GM18502 (cell line): Measurements from ENCODE around the gene RGL1.
A peak's percentile ranks its signal among the peaks of the same experiment; 100 is the strongest.
"Not testable (repeated sequence)": the region's sequence is repeated elsewhere in the genome, so short reads cannot be mapped to it uniquely, and the experiment has no call there.

Source experiments
- ATAC-seq: cut with Tn5 transposase; IDR thresholded peaks from one replicate; pipeline ENCODE4 v1.9.1; 2021; ENCODE audit warnings: mild to moderate bottlenecking; ENCODE audit not compliant: unreplicated experiment, poor library complexity

RGL1 gene

GRCh38 chr1:183804916-183805841 is at the start of gene RGL1:
TSS of gene RGL1 (plus strand) at chr1:183805120. CDS start at chr1:183805298, 178 bp downstream.
- ATAC-seq = peak; percentile 69

DNA sequence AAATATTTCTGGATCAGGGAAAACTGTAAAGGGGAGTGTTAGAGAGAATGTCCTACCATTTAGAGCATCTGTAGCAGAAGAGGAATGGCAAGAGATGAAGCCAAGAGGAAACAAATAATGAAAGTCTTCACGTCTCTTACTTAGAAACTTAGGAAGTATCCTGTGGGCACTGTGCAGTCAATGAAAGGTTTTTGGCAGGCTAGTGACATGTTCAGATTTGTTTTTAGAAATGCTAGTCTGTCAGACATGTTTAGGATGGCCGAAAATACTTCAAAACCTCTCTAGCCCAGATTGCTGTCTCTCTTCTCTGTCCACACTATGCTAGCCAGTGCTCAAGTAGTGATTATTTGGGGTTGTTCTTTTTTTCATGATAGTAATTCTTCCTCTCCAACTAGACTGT is 48.6 kb upstream of the RGL1 start:
- no peak for ATAC-seq

DNA sequence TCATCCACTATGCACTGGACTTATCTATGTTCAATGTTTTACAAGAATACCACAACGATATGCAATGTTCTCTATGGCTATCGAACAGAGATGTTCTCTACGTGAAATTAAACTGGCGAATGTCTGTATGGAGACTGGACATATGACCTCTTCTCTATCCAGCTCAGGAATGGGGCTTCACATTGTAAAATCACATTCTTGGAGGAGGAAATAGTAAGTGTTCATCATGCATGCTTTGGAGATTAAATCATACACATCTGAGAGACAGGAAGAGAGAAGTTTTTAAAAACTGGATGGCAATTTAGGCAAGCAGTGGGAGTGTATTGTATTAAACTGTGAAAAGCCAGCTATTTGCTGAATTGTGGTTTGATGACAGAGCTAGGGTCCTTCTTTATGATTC is 47.9 kb upstream of the RGL1 start:
- no peak for ATAC-seq

GRCh38 chr1:183758913-183759312 is 46.0 kb upstream of the RGL1 start:
- ATAC-seq = no peak

DNA sequence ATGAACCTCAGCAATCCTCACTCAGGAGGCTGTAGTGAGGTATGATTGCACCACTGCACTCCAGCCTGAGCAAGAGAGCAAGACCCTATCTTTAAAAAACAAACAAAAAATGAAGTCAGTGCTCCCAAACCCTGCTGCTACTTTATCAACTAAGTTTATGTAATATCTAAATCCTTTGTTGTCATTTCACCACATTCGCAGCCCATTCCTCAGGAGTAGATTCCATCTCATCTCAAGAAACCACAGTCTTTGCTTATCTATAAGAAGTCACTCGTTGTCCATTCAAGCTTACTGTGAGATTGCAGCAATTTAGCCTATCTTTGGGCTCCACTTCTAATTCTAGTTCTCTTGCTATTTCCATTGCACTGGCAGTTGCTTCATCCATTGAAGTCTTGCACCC is 44.3 kb upstream of the RGL1 start:
- ATAC-seq = no peak

DNA sequence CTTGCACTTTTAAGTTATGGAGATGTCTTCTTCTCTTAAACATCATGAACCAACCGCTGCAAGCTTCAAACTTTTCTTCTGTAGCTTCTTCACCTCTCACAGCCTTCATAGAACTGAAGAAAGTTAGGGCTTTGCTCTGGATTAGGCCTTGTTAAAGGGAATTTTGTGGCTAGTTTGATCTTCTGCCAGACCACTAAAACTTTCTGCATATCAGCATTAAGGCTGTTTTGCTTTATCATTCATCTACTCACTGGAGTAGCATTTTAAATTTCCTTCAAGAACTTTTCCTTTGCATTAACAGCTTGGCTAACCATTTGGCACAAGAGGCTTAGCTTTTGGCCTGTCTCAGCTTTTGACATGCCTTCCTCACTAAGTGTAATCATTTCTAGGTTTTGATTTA is 43.0 kb upstream of the RGL1 start:
- ATAC-seq = no peak

DNA sequence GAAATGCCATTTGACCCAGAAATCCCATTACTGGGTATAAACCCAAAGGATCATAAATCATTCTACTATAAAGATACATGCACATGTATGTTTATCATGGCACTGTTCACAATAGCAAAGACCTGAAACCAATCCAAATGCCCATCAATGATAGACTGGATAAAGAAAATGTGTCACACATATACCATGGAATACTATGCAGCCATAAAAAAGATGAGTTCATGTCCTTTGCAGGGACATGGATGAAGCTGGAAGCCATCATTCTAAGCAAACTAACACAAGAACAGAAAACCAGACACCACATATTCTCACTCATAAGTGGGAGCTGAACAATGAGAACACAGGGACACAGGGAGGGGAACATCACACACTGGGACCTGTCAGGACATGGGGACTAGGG is 42.1 kb upstream of the RGL1 start:
- ATAC-seq = not testable (repeated sequence)

DNA sequence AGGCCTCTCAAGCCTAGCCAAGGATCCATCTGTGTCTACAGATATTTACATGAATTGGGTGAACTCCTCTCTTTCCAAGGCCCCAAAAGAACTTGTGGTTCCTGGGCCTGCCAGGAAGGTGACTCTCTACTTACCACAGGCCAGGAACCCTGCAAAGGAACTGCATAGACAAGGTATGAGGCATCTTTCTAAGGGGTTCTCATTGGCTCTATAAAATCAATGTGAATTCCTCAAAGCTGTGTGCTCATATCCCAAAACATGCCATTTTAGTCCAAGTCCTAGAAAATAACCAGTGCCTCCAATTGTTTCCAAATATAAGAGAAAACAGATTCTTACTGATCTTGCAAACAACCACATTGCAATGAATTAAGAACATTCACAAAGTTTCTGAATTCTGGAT is 39.9 kb upstream of the RGL1 start:
- no peak for ATAC-seq

GRCh38 chr1:183769956-183770815 is 34.7 kb upstream of the RGL1 start:
- no peak for ATAC-seq

- no peak for ATAC-seq
Observed at GRCh38 chr1:183770816-183771128, 34.1 kb upstream of the RGL1 start.

- no peak for ATAC-seq
Observed at GRCh38 chr1:183773482-183774274, 31.2 kb upstream of the RGL1 start.

DNA sequence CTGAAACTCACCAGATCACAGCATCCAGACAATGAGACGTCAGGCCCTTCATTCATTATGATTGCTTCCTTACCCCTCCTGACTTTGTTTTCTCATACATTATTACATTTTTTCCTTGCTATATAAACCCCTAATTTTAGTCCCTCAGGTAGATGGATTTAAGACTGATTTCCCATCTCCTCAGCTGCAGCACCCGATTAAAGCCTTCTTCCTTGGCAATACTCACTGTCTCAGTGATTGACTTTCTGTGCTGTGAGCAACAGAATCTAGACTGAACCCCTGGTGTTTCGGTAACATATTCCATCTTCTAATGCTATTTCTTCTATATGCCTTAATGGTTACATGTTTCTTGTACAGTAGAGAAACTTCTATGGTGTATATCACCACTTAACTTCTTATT is 30.0 kb upstream of the RGL1 start:
- no peak for ATAC-seq

- ATAC-seq = no peak
Observed at GRCh38 chr1:183776731-183777130, 28.2 kb upstream of the RGL1 start.

DNA sequence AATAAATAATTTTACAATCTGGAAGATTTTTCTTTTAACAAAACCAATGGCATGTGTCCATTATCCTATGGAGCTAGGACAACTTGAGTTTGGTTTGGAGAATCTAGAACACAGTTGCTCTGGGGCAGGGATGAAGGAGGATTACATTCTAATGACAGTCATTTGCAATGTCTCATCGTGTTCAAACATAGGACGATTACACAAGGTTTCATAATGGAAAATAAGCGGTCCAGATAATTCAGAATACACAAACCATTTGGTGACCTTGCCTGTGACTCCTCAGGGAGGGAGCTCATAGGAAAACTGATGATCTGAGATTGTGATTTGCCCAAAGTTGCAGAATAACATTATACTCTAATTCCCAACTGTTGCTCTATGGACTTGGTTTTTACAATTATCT is 27.6 kb upstream of the RGL1 start:
- no peak for ATAC-seq

DNA sequence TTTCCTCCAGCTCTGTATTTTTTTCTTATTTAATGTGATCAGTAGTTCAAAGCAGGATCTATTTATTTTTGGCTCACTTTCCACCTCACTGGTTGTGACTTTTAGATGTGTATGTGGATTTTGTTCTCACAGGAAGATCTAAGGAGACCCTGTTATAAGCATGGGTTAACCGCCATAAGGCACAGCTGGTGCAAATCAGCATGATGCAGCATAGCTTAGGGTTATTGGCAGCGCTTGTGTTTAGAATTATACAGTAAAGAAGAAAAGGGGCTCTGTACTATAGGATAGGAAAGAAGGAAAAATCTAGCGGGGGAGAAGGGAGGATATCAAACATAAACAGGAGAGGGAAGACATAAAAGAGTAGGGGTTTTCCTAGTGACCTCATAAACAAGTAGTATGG is 26.9 kb upstream of the RGL1 start:
- no peak for ATAC-seq

- ATAC-seq = no peak
Observed at GRCh38 chr1:183778568-183779433, 26.1 kb upstream of the RGL1 start.

DNA sequence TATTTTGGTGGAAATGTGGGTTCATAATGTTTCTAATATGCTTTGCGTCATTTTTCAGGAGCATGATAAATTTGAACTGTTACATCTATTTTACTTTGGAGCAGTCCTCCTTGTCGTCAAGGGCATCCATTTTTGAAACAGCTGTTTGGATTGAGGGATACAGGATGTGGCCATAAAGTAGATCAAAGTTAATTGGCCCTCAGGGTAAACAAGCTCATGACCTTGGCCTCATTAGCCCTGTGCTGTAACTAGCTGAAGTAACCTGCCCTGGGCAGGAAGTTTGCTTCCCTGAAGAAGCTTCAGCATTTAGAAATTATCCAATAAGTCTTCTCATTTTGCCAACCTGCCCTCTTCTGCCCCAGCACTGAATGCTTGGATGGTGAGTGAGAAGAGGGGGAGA is 24.8 kb upstream of the RGL1 start:
- ATAC-seq = no peak

GRCh38 chr1:183780757-183781156 is 24.2 kb upstream of the RGL1 start:
- ATAC-seq = no peak

DNA sequence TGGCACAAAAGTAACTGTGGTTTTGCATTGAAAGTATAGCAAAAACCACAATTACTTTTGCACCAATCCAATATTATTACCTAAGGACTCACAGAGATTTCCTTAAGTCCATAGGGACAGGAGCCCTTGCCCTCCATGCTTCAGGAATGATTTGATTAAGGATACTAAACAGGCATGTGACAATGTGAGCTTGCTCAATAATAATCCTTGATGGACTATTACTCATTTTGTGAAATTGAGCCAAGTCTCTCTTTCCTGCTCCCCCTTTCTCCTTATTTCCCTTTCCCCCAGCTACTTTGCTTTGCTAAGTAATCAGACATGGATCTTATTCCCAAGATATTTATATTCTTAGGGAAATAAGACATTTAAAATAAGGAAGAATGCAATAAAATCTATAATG is 21.6 kb upstream of the RGL1 start:
- ATAC-seq = no peak
